HG03575 (cell line): ENCODE measurements around the gene ISG20.

Experiments
- ATAC-seq: cut with Tn5 transposase; IDR thresholded peaks from one replicate; pipeline ENCODE4 v1.9.1; 2021; ENCODE audit not compliant: unreplicated experiment, insufficient number of reproducible peaks, low FRiP score; ENCODE audit errors: extremely low read depth

The ISG20 gene

DNA sequence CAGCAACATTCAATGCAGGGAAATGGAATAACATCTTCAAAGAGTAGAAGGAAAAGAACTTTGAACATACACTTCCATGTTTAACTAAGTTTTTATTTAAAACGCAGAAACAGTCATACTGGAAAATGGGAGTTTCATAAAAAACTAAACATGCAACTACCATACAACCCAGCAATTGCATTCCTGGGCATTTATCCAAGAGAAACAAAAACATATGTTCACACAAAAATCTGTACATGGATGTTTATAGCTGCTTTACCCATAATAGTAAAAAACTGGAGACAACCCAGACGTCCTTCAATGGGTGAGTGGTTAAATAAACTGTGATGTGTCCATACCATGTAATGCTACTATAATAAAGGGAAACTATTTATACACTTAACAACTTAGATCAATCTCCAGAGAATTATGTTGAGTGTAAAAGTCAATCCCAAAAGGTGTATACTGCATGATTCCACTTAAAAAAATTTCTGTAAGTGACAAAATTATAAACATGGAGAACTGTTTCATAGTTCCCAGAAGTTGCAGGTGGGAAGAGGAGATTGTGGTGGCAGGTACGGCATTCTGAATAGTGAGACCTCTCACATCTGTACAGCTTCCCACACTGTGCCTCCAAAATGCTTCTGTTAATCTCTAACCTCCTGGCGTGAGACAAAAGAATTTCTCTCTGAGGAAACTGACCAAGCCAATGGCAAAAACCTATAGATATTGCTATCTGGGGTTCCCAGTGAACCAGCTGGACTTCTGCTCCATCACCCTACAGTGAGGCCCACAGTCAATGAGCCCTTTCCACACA lies 23.1 kb downstream of the ISG20 start:
- ATAC-seq, result no peak

DNA sequence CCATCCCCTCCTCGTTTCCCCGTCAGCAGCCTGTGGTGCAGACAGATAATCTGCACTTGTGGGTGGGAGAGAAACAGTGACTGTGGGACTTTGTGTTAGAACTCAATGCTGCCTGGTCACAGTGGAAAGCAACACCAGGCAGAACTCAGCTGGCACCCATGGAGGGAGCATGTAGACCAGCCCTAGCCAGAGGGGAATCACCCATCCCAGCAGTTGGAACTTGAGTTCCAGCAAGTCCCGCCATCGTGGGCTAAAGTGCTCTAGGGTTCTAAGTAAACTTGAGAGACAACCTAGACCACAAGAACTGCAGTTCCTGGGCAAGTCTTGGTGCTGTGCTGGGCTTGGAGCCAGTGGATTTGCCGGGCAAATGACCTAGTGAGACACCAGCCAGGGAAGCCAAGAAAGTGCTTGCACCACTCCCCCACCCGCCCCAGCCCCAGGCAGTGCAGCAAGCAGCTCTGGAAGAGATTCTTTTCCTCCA lies 24.4 kb downstream of the ISG20 start:
- no peak for ATAC-seq

GRCh38 chr15:88664151-88664778 lies 25.4 kb downstream of the ISG20 start:
- ATAC-seq, result no peak

GRCh38 chr15:88674661-88675060 lies 35.8 kb downstream of the ISG20 start:
- no peak for ATAC-seq

DNA sequence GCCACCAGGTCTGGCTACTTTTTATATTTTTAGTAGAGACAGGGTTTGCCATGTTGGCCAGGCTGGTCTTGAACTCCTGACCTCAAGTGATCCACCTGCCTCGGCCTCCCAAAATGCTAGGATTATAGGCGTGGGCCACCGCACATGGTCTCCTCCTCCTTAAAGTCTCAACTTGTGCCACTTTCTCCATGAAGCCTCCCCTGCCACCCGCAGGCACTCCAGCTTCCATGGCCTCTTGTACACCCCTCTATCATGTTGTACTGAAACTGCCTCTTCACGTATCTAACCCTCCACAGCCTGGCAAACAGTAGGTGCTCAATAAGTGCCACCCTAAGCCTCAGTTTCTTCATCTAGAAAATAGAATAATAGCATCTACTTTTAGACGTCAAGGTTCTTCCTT lies 39.9 kb downstream of the ISG20 start:
- ATAC-seq, result no peak

DNA sequence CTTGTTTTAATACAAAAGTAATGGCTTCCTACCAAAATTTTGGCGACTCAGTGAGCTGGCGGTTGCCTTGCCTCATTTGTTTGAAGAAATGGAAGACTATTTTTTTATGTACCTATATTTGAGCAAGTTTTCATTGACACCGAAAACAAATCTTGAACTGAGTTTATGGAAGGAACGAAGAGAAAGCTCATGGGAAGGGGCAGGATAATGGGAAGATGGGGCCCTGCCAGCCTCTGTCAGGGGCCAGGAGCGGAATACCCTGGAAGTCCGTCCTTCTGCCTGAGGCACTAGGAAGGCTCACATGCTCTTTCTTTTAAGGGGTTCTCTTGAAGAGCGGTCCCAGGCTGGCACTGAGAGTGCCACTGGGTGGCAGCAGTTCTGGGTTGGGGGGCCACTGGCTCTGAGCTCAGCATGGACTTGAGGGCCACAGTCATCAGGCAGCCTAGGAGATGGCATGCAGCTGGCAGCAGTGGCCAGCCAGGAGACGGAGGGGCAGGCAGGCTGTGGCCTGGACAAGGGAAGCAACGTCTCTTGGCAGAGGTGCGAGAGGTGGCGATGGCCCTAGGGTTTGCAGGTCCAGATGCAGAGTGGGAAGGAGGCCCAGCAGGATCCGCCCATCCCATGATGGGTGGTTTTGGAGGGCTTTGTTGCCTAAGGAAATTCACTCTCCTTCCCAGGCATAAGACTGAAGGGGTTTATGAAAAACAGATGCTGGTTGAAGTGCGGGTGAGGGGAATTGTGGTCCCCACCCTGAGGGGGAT lies 41.6 kb downstream of the ISG20 start:
- no peak for ATAC-seq

- no peak for ATAC-seq
These were observed 42.9 kb downstream of the ISG20 start for GRCh38 chr15:88681610-88682221.

- ATAC-seq, result no peak
These were observed 45.5 kb downstream of the ISG20 start for GRCh38 chr15:88684345-88684744.

GRCh38 chr15:88686166-88686565 lies 47.4 kb downstream of the ISG20 start:
- no peak for ATAC-seq

DNA sequence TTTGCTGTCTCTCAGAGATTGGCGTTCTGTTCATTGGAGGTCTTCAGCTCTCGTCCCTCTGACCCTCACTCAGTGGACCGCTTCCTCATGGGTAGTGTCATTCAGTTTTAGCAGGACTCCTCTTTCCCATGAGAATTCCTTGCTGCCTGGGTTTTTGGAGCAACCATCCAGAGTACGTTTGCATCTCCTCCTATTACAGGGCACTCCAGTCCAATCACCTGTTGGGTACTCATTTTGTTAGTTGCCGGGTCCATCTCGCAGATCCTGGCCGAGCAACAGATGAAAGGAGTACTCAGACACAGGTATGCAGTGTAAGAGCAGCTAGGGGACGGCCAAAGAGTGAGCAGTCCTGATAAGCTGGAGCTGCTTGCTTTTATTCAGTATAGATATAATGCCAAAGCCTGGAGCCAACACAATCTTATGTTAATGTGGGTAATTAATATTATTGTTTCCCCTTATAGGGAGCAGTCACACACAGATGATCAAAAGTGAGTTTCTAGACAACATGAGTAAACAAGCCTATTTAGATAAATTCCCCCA lies 49.6 kb downstream of the ISG20 start:
- no peak for ATAC-seq

DNA sequence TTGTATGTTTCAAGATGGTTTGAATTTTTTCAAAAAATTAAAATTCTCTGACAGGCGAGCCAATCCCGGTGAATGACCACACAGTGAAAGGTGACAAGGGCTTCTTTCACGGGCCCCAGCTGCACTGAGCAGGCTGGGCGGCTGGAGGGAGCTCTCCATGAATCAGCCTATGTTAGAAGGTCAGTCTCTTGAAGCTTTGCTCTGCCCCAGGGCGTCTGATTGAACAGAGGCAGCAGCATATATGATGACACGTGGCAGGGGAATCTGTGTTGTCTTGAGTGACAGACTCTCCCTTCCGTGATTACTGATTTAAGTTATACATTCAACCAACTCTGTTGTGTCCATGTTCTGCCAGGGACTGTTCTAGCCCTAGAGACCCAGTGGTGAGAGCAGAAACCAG lies 51.5 kb downstream of the ISG20 start:
- ATAC-seq, result no peak

GRCh38 chr15:88693191-88693590 lies 54.4 kb downstream of the ISG20 start:
- ATAC-seq, result no peak

GRCh38 chr15:88695101-88695500 lies 56.3 kb downstream of the ISG20 start:
- ATAC-seq, result no peak

DNA sequence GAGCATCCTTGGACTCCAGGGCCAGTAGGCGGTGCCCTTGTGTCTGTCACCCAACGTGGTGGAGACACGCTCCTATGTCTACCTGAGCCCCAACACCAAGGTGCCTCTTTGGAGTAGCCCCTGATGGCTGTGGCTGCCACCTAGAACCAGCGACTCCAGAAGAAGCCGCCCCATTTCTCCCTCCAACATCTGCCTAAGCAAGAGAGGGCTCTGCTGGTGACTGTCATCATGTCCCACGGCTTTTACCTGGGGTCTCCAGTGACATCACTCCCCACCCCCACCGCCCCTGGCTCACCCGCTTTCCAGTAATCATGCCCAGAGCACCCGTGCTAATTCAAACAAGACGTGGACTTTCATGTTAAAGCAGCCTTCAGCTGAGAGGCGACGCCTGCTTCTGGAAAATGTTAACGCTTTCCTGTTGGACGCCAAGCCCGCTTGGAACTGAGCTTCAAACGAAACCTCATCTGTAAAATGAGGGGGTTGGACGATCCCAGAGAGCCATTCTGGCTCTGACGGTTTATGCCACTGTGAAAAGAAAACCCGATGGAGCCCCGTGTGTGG lies 57.0 kb downstream of the ISG20 start:
- no peak for ATAC-seq

GRCh38 chr15:88696254-88696653 lies 57.4 kb downstream of the ISG20 start:
- no peak for ATAC-seq

DNA sequence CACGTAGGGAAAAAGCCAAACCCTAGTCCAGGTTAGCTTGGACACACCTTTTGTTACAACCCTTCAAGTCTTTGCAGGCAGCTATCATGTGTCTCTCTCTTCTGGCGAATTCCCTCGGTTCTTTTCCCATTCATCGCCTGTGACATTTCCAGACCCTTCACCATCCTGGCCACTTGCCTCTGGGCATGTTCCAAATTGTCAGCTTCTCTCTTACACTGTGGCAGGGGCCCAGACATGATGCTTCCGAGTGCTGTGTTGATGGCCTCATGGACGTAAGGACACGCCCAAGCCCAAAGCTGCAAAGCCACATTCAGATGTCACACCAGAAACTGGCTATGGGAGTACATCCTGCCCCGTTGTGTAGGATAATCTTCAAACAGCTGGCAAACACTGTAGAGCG lies 58.5 kb downstream of the ISG20 start:
- no peak for ATAC-seq

GRCh38 chr15:88699861-88700260 lies 61.0 kb downstream of the ISG20 start:
- no peak for ATAC-seq

DNA sequence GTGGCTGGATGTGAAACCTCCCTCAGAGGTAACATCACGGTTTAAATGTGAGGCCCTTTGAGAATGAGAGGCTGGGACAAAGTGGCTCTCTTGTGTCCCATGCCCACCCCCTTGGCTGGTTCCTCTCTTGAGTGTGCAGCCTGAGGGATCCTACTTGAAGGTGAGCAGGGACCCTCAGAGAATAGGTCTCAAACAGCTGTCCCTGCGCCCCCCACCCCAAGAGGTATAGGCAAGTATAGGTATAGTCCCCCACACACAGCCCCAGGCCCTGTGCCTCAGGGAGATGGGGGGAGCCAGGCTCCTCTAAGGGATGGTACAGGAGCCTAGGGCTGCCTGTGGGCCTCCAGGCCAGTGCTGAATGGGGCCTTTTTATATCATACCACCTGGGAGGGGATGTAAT lies 61.9 kb downstream of the ISG20 start:
- no peak for ATAC-seq

DNA sequence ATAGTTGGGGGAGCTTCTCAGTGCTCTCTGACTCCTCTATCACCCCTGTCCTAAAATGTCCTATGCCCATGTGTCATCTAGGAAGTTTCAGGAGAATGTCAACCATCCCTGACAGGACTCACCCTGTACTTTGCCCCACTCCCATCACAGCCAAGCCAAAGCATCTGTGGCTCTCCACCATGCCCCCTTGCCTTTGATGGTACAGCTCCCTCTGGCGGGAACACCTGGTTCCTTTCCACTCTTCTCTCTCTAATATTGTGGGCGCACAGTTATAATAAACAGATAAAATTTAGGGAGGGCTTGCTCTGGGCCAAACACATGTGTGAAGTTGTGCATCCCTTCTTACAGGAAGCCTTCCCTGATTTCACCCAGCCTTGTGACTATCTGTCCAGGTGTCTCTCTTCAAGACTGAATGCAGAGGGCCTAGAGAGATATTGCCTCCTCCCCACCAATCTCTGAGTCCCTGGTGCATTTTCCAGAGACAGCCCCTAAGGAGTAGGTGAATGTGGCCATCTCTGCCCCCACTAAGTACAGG lies 62.8 kb downstream of the ISG20 start:
- no peak for ATAC-seq
